Right lobe of liver (tissue), 6 donors: ENCODE results near the gene LTBP3. TPM values are rescaled to one million over a fixed set of nuclear protein-coding genes. Genes with fewer than 3 reads are reported as not detected.

Experiments
- ATAC-seq, 4 donors: fragments of 200-7000 bp; cut with Tn5 transposase; one replicate each; pipeline ENCODE4 v1.9.1; 2020; ENCODE audit warnings: mild to moderate bottlenecking in 4 of 4, moderate library complexity in 4 of 4
- DNase-seq, 3 donors: peaks; one replicate each; pipeline ENCODE4 v3.0.0-alpha.2; 2020
- H3K27ac ChIP-seq, 3 donors: fragments of 200-600 bp; one replicate each; pipeline ENCODE4 v1.8.0; 2022
- H3K27me3 ChIP-seq, 2 donors: fragments of 200-600 bp; one replicate each; pipeline ENCODE4 v1.8.0; 2022
- H3K36me3 ChIP-seq, 4 donors: fragments of 200-600 bp; sonication (generic) in 1 of 4; one replicate each; pipeline versions ENCODE4 v1.5.1 to v1.8.0; 2017 to 2022; ENCODE audit warnings: control low read depth in 1 of 4
- H3K4me1 ChIP-seq, 4 donors: fragments of 200-600 bp; sonication (generic) in 1 of 4; one replicate each; pipeline versions ENCODE4 v1.5.1 to v1.8.0; 2017 to 2022; ENCODE audit warnings: control low read depth in 1 of 4
- H3K4me3 ChIP-seq, 3 donors: fragments of 200-600 bp; one replicate each; pipeline ENCODE4 v1.8.0; 2022
- H3K9me3 ChIP-seq, 4 donors: fragments of 200-600 bp; sonication (generic) in 1 of 4; one replicate each; pipeline versions ENCODE4 v1.5.1 to v1.8.0; 2017 to 2022; ENCODE audit warnings: control low read depth in 1 of 4
- POLR2A ChIP-seq: fragments of 450-650 bp; IDR thresholded peaks from one replicate; pipeline ENCODE4 v1.6.1; 2017; ENCODE audit warnings: antibody characterized with exemption, mild to moderate bottlenecking
- WGBS: methylation state at CpG from one replicate; pipeline ENCODE4 v1.1.6; 2018; ENCODE audit warnings: low coverage, low lambda C conversion rate; ENCODE audit not compliant: insufficient coverage; ENCODE audit errors: missing lambda C conversion rate; 5-methylcytosine and 5-hydroxymethylcytosine counted together
- intact Hi-C, 2 donors: fragments of 100-400 bp; cut with DNase I; formaldehyde crosslinking; loops; one replicate each; pipeline versions ENCODE4 v1.11.2 to v1.14.1; 2022
- total RNA-seq, 6 experiments: library from RNA; depleted of rRNA in 2 of 6; stranded (reverse); fragments of >200 nt in 2 of 6; fragmentation: NEBNext Ultra II Directional in 3 of 6; extraction: Animal tissue kit (Norgen Biotek cat#: 25700) in 3 of 6; gene quantifications; one replicate each; pipeline versions ENCODE4 v1.1.0 to v1.2.4, GENCODE V29; 2016 to 2023
- TF ChIP-seq, protein P1 (sequence below), 4 donors: fragments of 200-600 bp in 3 of 4; fragments of 450-650 bp in 1 of 4; IDR thresholded peaks; one replicate each; pipeline versions ENCODE4 v1.5.1 to v1.8.0; 2016 to 2022; ENCODE audit warnings: antibody characterized with exemption in 4 of 4, mild to moderate bottlenecking in 2 of 4
- donor health status: DM: no; HTN: yes; CAD: no.
- donor health status: DM: no; HTN: no; CAD: no.
- donor health status: DM: no; HTN: no; CAD: no.
- donor health status: DM: no; HTN: yes; CAD: no.
- donor health status: DM: no; HTN: yes; CAD: no.

Gene LTBP3
- total RNA-seq, 6 experiments from 2014 or later: 26.6 to 94.1 (median 46.8) TPM

DNA sequence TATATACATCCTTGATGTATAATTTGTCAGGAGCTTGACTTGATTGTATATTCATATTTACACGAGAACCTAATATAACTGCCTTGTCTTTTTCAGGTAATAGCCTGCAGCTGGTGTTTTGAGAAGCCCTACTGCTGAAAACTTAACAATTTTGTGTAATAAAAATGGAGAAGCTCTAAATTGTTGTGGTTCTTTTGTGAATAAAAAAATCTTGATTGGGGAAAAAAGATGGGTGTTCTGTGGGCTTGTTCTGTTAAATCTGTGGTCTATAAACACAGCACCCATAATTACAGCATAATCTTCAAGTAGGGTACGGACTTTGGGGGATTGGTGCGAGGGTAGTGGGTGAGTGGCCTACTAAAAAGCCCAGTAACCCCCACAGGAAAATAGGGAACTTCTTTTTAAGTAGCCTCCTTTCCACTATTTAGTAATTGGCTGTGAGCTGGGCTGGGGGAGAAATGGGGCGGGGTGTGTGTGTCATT lies 51.8 kb downstream of the LTBP3 start:
- no peak overlapping the region for H3K4me3 ChIP-seq
- DNase-seq (peak in 1 of 3 donors; percentile 53), ATAC-seq (no peak)
- no peaks in the 10 kb centered on the region for H3K9me3 ChIP-seq
- H3K27me3 ChIP-seq: no peaks in the 10 kb centered on the region
- peaks cover 13 to 49% (median 33%) of the 10 kb centered on the region in 4 donors for H3K36me3 ChIP-seq
- 34% methylated on average over 3 of the region's 4 CpGs for WGBS
- H3K27ac ChIP-seq: peak overlapping the region; percentile 84 to 100 (median 99)
- intact Hi-C loops: no loop called here
- H3K4me1 ChIP-seq: peaks cover 0 to 36% (median 0%) of the 10 kb centered on the region in 4 donors
- no peak for TF ChIP-seq POLR2A
- TF ChIP-seq, protein P1, sequence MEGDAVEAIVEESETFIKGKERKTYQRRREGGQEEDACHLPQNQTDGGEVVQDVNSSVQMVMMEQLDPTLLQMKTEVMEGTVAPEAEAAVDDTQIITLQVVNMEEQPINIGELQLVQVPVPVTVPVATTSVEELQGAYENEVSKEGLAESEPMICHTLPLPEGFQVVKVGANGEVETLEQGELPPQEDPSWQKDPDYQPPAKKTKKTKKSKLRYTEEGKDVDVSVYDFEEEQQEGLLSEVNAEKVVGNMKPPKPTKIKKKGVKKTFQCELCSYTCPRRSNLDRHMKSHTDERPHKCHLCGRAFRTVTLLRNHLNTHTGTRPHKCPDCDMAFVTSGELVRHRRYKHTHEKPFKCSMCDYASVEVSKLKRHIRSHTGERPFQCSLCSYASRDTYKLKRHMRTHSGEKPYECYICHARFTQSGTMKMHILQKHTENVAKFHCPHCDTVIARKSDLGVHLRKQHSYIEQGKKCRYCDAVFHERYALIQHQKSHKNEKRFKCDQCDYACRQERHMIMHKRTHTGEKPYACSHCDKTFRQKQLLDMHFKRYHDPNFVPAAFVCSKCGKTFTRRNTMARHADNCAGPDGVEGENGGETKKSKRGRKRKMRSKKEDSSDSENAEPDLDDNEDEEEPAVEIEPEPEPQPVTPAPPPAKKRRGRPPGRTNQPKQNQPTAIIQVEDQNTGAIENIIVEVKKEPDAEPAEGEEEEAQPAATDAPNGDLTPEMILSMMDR (IDR thresholded peaks at IDR 0.05): no peak

DNA sequence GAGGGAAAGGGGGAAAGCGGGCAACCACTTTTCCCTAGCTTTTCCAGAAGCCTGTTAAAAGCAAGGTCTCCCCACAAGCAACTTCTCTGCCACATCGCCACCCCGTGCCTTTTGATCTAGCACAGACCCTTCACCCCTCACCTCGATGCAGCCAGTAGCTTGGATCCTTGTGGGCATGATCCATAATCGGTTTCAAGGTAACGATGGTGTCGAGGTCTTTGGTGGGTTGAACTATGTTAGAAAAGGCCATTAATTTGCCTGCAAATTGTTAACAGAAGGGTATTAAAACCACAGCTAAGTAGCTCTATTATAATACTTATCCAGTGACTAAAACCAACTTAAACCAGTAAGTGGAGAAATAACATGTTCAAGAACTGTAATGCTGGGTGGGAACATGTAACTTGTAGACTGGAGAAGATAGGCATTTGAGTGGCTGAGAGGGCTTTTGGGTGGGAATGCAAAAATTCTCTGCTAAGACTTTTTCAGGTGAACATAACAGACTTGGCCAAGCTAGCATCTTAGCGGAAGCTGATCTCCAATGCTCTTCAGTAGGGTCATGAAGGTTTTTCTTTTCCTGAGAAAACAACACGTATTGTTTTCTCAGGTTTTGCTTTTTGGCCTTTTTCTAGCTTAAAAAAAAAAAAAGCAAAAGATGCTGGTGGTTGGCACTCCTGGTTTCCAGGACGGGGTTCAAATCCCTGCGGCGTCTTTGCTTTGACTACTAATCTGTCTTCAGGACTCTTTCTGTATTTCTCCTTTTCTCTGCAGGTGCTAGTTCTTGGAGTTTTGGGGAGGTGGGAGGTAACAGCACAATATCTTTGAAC lies 52.5 kb downstream of the LTBP3 start:
- intact Hi-C loops: no loop called here
- peaks cover 0 to 36% (median 0%) of the 10 kb centered on the region in 4 donors for H3K4me1 ChIP-seq

DNA sequence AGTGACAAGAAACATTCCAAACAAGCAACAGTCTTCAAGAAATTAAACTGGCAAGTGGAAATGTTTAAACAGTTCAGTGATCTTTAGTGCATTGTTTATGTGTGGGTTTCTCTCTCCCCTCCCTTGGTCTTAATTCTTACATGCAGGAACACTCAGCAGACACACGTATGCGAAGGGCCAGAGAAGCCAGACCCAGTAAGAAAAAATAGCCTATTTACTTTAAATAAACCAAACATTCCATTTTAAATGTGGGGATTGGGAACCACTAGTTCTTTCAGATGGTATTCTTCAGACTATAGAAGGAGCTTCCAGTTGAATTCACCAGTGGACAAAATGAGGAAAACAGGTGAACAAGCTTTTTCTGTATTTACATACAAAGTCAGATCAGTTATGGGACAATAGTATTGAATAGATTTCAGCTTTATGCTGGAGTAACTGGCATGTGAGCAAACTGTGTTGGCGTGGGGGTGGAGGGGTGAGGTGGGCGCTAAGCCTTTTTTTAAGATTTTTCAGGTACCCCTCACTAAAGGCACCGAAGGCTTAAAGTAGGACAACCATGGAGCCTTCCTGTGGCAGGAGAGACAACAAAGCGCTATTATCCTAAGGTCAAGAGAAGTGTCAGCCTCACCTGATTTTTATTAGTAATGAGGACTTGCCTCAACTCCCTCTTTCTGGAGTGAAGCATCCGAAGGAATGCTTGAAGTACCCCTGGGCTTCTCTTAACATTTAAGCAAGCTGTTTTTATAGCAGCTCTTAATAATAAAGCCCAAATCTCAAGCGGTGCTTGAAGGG lies 53.3 kb downstream of the LTBP3 start:
- H3K36me3 ChIP-seq: peaks cover 13 to 49% (median 33%) of the 10 kb centered on the region in 4 donors
- peak overlapping the region; percentile 61 to 75 (median 67) for H3K4me3 ChIP-seq
- peak overlapping the region; percentile 84 to 100 (median 99) for H3K27ac ChIP-seq
- ATAC-seq: no peak
- peaks cover 0 to 36% (median 0%) of the 10 kb centered on the region in 4 donors for H3K4me1 ChIP-seq
- WGBS: 18% methylated on average over 8 of the region's 8 CpGs
- TF ChIP-seq POLR2A: peak; percentile 15
- TF ChIP-seq, protein P1 (IDR thresholded peaks at IDR 0.05): no peak
- no peaks in the 10 kb centered on the region for H3K27me3 ChIP-seq
- peak in 1 of 3 donors; percentile 18 for DNase-seq
- H3K9me3 ChIP-seq: no peaks in the 10 kb centered on the region
- intact Hi-C loops: no loop called here

More for the DNA sequence above, 52.5 kb downstream of the LTBP3 start:
- peak in 1 of 3 donors; percentile 57 for DNase-seq
- Histone ChIP-seq H3K36me3 (peaks cover 13 to 49% (median 33%) of the 10 kb centered on the region in 4 donors), H3K9me3 (no peaks in the 10 kb centered on the region), H3K27ac (peak overlapping the region; percentile 84 to 100 (median 99)), H3K27me3 (no peaks in the 10 kb centered on the region), H3K4me3 (peak overlapping the region; percentile 61 to 75 (median 67))
- TF ChIP-seq POLR2A: peak; percentile 48
- TF ChIP-seq, protein P1 (IDR thresholded peaks at IDR 0.05): no peak
- 43% methylated on average over 12 of the region's 12 CpGs for WGBS
- no peak for ATAC-seq

DNA sequence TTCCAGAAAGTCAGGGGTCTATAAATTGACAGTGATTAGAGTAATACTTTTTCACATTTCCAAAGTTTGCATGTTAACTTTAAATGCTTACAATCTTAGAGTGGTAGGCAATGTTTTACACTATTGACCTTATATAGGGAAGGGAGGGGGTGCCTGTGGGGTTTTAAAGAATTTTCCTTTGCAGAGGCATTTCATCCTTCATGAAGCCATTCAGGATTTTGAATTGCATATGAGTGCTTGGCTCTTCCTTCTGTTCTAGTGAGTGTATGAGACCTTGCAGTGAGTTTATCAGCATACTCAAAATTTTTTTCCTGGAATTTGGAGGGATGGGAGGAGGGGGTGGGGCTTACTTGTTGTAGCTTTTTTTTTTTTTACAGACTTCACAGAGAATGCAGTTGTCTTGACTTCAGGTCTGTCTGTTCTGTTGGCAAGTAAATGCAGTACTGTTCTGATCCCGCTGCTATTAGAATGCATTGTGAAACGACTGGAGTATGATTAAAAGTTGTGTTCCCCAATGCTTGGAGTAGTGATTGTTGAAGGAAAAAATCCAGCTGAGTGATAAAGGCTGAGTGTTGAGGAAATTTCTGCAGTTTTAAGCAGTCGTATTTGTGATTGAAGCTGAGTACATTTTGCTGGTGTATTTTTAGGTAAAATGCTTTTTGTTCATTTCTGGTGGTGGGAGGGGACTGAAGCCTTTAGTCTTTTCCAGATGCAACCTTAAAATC lies 54.0 kb downstream of the LTBP3 start:
- ATAC-seq (peak in 1 of 4 donors; percentile 0), DNase-seq (no peak)
- H3K4me3 ChIP-seq: peak overlapping the region; percentile 61 to 75 (median 67)
- peaks cover 13 to 49% (median 33%) of the 10 kb centered on the region in 4 donors for H3K36me3 ChIP-seq
- H3K4me1 ChIP-seq: peaks cover 0 to 36% (median 0%) of the 10 kb centered on the region in 4 donors
- H3K9me3 ChIP-seq: no peaks in the 10 kb centered on the region
- 1% methylated on average over 3 of the region's 3 CpGs for WGBS
- TF ChIP-seq, protein P1 (IDR thresholded peaks at IDR 0.05): no peak
- TF ChIP-seq POLR2A: no peak
- no peaks in the 10 kb centered on the region for H3K27me3 ChIP-seq
- peak overlapping the region; percentile 99 to 100 (median 100) for H3K27ac ChIP-seq
- intact Hi-C loops: no loop called here
